HepG2 (cell line): ENCODE measurements around the gene ZNRF4. TPM values are rescaled to one million over a fixed set of nuclear protein-coding genes. Genes with fewer than 3 reads are reported as not detected.

ENCODE experiments used
- CBX1 ChIP-seq: IDR thresholded peaks from one replicate; pipeline ENCODE4 v1.6.1; 2016; ENCODE audit warnings: antibody characterized with exemption, low read depth
- ELF3 ChIP-seq: IDR thresholded peaks from 2 replicates; pipeline ENCODE4 v1.6.1; 2016; ENCODE audit warnings: missing genetic modification reagents, missing compliant biosample characterization
- HMG20A ChIP-seq: IDR thresholded peaks from 2 replicates; pipeline ENCODE4 v1.6.1; 2016; ENCODE audit warnings: borderline replicate concordance
- IKZF4 ChIP-seq: sonication (generic); formaldehyde crosslinking; IDR thresholded peaks from 2 replicates; pipeline ENCODE4 v1.5.1; 2020; ENCODE audit warnings: borderline replicate concordance, mild to moderate bottlenecking, low read depth, missing genetic modification reagents; ENCODE audit errors: not compliant biosample characterization
- MAFF ChIP-seq: IDR thresholded peaks from 2 replicates; pipeline ENCODE4 v1.6.1; 2011; ENCODE audit warnings: low read depth, low read length, improper control_type of control experiment
- MXD4 ChIP-seq: IDR thresholded peaks from 2 replicates; pipeline ENCODE4 v1.6.1; 2016; ENCODE audit warnings: mild to moderate bottlenecking, missing biosample characterization, missing genetic modification reagents
- PITX1 ChIP-seq: sonication (generic); formaldehyde crosslinking; IDR thresholded peaks from 2 replicates; pipeline ENCODE4 v1.5.1; 2020; ENCODE audit warnings: mild to moderate bottlenecking, missing genetic modification reagents
- POGZ ChIP-seq: sonication (generic); formaldehyde crosslinking; IDR thresholded peaks from 2 replicates; pipeline ENCODE4 v1.4.0; 2020; ENCODE audit warnings: mild to moderate bottlenecking, missing genetic modification reagents
- ZNF441 ChIP-seq: sonication (generic); formaldehyde crosslinking; IDR thresholded peaks from 2 replicates; pipeline ENCODE4 v1.7.0; 2021; ENCODE audit warnings: missing genetic modification reagents, borderline replicate concordance
- ZNF484 ChIP-seq: sonication (generic); formaldehyde crosslinking; IDR thresholded peaks from 2 replicates; pipeline ENCODE4 v1.5.1; 2020; ENCODE audit warnings: mild to moderate bottlenecking, low read depth, missing genetic modification reagents, borderline replicate concordance
- ZNF589 ChIP-seq: sonication (generic); formaldehyde crosslinking; conservative IDR thresholded peaks from 2 replicates; pipeline ENCODE4 v1.8.0; 2022; ENCODE audit warnings: mild to moderate bottlenecking, moderate library complexity, missing genetic modification reagents
- ZNF724P ChIP-seq: sonication (generic); formaldehyde crosslinking; IDR thresholded peaks from 2 replicates; pipeline ENCODE4 v1.8.0; 2022; ENCODE audit warnings: missing genetic modification reagents, borderline replicate concordance
- ZNF878 ChIP-seq: sonication (generic); formaldehyde crosslinking; IDR thresholded peaks from 2 replicates; pipeline ENCODE4 v1.8.1; 2023; ENCODE audit warnings: mild to moderate bottlenecking, missing genetic modification reagents, moderate library complexity
- ZNF891 ChIP-seq: sonication (generic); formaldehyde crosslinking; IDR thresholded peaks from 2 replicates; pipeline ENCODE4 v1.5.0; 2020; ENCODE audit warnings: mild to moderate bottlenecking, missing genetic modification reagents
- ZSCAN29 ChIP-seq: sonication (generic); formaldehyde crosslinking; conservative IDR thresholded peaks from 2 replicates; pipeline ENCODE4 v1.4.0; 2020; ENCODE audit warnings: mild to moderate bottlenecking, missing genetic modification reagents
- polyA plus RNA-seq, 8 experiments: library from polyadenylated mRNA; depleted of rRNA in 3 of 8; stranded (reverse) in 7 of 8; unstranded in 1 of 8; fragments of >200 nt; fragmentation: Illumina TruSeq in 4 of 8; extraction: Trizol in 4 of 8; gene quantifications; 2 replicates each; pipeline versions ENCODE4 v1.2.1 to v1.2.3, GENCODE V29; 2011 to 2016; ENCODE audit warnings: low read depth in 4 of 8, missing spikeins in 1 of 8, mixed read lengths in 1 of 8; ENCODE audit not compliant: insufficient read depth in 1 of 8
- total RNA-seq, 5 experiments: library from RNA; depleted of rRNA; stranded (reverse); fragments of >200 nt; fragmentation: Illumina TruSeq; extraction: Trizol; gene quantifications; 2 replicates each; pipeline ENCODE4 v1.2.3, GENCODE V29; 2016; ENCODE audit warnings: low read depth in 1 of 5
- TF ChIP-seq, protein P1 (sequence below): IDR thresholded peaks from 2 replicates; pipeline ENCODE4 v1.4.0; 2020; ENCODE audit warnings: mild to moderate bottlenecking, missing genetic modification reagents
- TF ChIP-seq, protein P2 (sequence below): sonication (generic); formaldehyde crosslinking; IDR thresholded peaks from 2 replicates; pipeline ENCODE4 v1.5.0; 2020; ENCODE audit warnings: mild to moderate bottlenecking, low read depth, missing genetic modification reagents, borderline replicate concordance
- TF ChIP-seq, protein P3 (sequence below): IDR thresholded peaks from 2 replicates; pipeline ENCODE4 v1.6.1; 2016; ENCODE audit warnings: mild to moderate bottlenecking
- TF ChIP-seq, protein P4 (sequence below): sonication (generic); formaldehyde crosslinking; IDR thresholded peaks from 2 replicates; pipeline ENCODE4 v1.8.0; 2022; ENCODE audit warnings: mild to moderate bottlenecking, missing genetic modification reagents
- TF ChIP-seq, protein P5 (sequence below): sonication (generic); formaldehyde crosslinking; IDR thresholded peaks from 2 replicates; pipeline ENCODE4 v1.4.0; 2020; ENCODE audit warnings: missing genetic modification reagents

Gene ZNRF4
- total and polyA plus RNA-seq, 2 of the 13 experiments (the other 11 are each of a cell fraction or from before 2014, with no cell fraction given) = not detected

DNA sequence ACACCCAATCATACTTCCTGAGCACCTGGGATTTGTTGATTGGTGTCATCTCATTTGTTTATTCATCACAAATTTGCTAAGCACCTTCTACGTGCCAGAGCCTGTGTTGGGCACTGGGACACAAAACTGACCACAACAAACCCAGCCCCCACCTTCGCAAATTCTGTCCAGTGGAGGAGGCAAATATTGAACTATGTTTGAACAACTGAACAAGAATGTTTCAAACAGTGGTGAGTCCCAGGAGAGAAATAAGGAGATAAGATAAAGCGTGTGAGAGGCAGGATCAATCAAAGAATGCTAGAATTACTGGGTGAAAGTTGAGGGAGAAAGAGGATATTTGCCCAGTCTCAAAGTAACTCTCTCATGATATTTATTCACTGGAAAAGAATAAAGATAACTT, 8.7 kb downstream of the ZNRF4 start (continued):
- TF ChIP-seq, protein P1, sequence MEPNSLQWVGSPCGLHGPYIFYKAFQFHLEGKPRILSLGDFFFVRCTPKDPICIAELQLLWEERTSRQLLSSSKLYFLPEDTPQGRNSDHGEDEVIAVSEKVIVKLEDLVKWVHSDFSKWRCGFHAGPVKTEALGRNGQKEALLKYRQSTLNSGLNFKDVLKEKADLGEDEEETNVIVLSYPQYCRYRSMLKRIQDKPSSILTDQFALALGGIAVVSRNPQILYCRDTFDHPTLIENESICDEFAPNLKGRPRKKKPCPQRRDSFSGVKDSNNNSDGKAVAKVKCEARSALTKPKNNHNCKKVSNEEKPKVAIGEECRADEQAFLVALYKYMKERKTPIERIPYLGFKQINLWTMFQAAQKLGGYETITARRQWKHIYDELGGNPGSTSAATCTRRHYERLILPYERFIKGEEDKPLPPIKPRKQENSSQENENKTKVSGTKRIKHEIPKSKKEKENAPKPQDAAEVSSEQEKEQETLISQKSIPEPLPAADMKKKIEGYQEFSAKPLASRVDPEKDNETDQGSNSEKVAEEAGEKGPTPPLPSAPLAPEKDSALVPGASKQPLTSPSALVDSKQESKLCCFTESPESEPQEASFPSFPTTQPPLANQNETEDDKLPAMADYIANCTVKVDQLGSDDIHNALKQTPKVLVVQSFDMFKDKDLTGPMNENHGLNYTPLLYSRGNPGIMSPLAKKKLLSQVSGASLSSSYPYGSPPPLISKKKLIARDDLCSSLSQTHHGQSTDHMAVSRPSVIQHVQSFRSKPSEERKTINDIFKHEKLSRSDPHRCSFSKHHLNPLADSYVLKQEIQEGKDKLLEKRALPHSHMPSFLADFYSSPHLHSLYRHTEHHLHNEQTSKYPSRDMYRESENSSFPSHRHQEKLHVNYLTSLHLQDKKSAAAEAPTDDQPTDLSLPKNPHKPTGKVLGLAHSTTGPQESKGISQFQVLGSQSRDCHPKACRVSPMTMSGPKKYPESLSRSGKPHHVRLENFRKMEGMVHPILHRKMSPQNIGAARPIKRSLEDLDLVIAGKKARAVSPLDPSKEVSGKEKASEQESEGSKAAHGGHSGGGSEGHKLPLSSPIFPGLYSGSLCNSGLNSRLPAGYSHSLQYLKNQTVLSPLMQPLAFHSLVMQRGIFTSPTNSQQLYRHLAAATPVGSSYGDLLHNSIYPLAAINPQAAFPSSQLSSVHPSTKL = no peak
- TF ChIP-seq ZNF878 (CRISPR knock-in tag) (no peak), ZNF441 (CRISPR knock-in tag) (no peak), MXD4 (CRISPR knock-in tag) (no peak), ELF3 (CRISPR knock-in tag) (no peak), ZNF891 (CRISPR knock-in tag) (no peak), ZSCAN29 (CRISPR knock-in tag) (no peak), HMG20A (no peak), ZNF589 (CRISPR knock-in tag) (no peak), MAFF (no peak), CBX1 (no peak), POGZ (no peak), ZNF724P (CRISPR knock-in tag) (no peak), ZNF484 (CRISPR knock-in tag) (no peak), PITX1 (CRISPR knock-in tag) (no peak), IKZF4 (CRISPR knock-in tag) (no peak)
- TF ChIP-seq, protein P2, sequence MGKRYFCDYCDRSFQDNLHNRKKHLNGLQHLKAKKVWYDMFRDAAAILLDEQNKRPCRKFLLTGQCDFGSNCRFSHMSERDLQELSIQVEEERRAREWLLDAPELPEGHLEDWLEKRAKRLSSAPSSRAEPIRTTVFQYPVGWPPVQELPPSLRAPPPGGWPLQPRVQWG (CRISPR knock-in tag) = no peak
- TF ChIP-seq, protein P3, sequence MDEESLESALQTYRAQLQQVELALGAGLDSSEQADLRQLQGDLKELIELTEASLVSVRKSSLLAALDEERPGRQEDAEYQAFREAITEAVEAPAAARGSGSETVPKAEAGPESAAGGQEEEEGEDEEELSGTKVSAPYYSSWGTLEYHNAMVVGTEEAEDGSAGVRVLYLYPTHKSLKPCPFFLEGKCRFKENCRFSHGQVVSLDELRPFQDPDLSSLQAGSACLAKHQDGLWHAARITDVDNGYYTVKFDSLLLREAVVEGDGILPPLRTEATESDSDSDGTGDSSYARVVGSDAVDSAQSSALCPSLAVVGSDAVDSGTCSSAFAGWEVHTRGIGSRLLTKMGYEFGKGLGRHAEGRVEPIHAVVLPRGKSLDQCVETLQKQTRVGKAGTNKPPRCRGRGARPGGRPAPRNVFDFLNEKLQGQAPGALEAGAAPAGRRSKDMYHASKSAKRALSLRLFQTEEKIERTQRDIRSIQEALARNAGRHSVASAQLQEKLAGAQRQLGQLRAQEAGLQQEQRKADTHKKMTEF (CRISPR knock-in tag) = no peak
- TF ChIP-seq, protein P4, sequence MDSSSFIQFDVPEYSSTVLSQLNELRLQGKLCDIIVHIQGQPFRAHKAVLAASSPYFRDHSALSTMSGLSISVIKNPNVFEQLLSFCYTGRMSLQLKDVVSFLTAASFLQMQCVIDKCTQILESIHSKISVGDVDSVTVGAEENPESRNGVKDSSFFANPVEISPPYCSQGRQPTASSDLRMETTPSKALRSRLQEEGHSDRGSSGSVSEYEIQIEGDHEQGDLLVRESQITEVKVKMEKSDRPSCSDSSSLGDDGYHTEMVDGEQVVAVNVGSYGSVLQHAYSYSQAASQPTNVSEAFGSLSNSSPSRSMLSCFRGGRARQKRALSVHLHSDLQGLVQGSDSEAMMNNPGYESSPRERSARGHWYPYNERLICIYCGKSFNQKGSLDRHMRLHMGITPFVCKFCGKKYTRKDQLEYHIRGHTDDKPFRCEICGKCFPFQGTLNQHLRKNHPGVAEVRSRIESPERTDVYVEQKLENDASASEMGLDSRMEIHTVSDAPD (CRISPR knock-in tag) = no peak
- TF ChIP-seq, protein P5, sequence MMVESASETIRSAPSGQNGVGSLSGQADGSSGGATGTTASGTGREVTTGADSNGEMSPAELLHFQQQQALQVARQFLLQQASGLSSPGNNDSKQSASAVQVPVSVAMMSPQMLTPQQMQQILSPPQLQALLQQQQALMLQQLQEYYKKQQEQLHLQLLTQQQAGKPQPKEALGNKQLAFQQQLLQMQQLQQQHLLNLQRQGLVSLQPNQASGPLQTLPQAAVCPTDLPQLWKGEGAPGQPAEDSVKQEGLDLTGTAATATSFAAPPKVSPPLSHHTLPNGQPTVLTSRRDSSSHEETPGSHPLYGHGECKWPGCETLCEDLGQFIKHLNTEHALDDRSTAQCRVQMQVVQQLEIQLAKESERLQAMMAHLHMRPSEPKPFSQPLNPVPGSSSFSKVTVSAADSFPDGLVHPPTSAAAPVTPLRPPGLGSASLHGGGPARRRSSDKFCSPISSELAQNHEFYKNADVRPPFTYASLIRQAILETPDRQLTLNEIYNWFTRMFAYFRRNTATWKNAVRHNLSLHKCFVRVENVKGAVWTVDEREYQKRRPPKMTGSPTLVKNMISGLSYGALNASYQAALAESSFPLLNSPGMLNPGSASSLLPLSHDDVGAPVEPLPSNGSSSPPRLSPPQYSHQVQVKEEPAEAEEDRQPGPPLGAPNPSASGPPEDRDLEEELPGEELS = peak; percentile 46
- TF ChIP-seq, all 625 proteins: peak for 9
